Fibroblast of skin of left biceps (primary cell): Measurements from ENCODE around the gene CWC22.
"Not testable (repeated sequence)": the region's sequence is repeated elsewhere in the genome, so short reads cannot be mapped to it uniquely, and the experiment has no call there.

Experiments used
- DNase-seq, 2 experiments: peaks; one replicate each; pipeline ENCODE4 v3.0.0-alpha.2; 2013; ENCODE audit warnings: low read depth in 2 of 2

Gene CWC22

GRCh38 chr2:179951680-179952079 is 55.4 kb downstream of the CWC22 start:
- DNase-seq, result no peak

DNA sequence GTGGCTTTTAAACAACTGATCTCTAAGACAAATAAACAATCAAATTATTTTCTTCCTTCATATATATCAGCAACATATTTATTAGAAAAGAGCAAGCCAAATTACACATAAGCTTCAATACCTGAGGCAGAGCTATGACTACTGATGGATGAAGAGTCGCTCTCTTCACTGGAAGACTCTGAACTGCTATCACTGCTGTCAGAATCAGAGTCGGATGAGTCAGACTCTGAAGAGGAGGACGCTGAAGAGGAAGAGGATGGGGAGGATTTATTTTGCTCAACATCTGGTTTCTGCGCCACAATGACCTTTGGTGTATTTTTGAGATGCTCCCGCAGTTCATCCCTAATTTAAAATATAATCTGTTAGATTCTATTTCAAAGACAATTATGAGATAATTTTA is 56.7 kb downstream of the CWC22 start:
- DNase-seq, result no peak

GRCh38 chr2:179949438-179949837 is 57.7 kb downstream of the CWC22 start:
- DNase-seq, result no peak

GRCh38 chr2:179948058-179948457 is 59.0 kb downstream of the CWC22 start:
- DNase-seq, result no peak

DNA sequence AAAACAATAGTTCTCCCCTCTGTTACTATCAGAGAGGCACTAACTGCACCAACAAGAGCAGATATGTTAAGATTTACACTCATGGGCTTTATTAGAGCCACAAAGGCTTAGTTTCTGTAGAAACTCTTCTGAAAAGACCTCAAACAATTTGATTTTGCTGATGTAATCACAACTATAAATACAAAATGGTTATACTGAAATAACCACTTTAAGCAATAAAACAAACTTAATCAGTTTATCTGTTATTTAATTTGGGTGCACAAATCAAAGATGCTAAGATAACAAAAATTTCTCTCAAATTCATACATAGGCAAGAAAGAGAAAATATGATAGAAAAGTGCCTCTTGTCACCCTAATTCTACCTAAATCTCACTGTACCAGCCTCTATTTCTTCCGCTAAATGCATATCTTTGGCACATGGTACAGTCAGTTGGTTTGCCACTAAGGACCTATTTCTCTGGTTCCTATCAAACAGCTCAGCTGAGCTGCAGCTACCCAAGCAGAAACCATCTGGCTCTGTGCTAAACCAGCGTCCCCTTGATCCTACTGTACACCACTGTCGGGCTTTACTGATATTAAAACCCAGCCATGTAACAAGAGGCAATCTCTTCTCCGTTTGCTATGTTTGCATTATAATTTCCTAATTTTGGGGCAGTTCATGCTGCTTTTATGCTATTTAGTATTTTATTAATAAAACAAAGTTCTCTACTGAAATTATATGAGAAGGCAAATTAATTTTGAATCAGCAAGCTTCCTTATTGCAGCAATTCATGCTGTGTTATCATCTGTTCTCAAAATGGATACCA is 60.1 kb downstream of the CWC22 start:
- DNase-seq, result no peak

- no peak for DNase-seq
Observed at GRCh38 chr2:179946346-179946745, 60.8 kb downstream of the CWC22 start.

DNA sequence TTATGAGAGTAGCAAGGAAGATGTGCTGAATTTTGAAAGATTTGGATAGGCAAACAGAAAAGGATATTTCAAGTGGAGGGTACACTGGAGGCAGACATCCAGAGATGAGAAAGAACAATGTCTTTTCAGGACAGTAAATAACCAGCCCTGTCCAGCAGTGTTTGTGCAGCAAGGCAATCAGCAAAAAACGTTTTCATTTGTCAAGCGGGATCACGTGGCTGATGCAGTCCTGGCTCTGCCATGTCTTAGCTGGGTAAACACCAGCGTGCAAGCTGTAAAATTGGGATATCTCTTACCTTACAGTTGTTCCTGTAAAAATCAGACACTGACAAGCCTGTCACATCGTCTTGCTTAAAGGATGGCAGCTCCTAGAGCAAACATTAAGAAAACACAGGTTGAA is 67.8 kb downstream of the CWC22 start:
- no peak for DNase-seq

- DNase-seq, result no peak
Observed at GRCh38 chr2:179938026-179938425, 69.1 kb downstream of the CWC22 start.

- no peak for DNase-seq
Observed at GRCh38 chr2:179936654-179937053, 70.4 kb downstream of the CWC22 start.

DNA sequence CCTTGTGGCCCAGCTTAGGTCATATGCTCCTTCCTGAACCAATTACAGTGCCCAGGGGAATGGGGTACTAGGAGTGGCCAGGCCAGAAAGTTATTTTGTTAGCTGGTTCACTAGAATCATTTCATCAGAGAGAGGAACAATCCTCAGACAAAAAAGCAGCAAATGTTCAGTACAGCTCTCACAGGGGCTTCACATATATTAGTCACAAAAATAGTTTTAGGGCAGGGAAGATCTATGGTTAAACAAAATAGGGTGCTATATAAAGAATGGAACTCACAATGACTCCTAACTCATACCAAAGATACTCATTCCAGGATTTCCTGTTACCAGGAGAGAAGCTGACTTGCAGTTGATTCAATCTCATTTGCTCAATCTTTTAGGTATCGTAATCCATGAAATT is 71.0 kb downstream of the CWC22 start:
- DNase-seq, result no peak

GRCh38 chr2:179932786-179933185 is 74.3 kb downstream of the CWC22 start:
- no peak for DNase-seq

- no peak for DNase-seq
Observed at GRCh38 chr2:179931502-179931901, 75.6 kb downstream of the CWC22 start.

GRCh38 chr2:179929997-179930396 is 77.1 kb downstream of the CWC22 start:
- DNase-seq, result not testable (repeated sequence)

DNA sequence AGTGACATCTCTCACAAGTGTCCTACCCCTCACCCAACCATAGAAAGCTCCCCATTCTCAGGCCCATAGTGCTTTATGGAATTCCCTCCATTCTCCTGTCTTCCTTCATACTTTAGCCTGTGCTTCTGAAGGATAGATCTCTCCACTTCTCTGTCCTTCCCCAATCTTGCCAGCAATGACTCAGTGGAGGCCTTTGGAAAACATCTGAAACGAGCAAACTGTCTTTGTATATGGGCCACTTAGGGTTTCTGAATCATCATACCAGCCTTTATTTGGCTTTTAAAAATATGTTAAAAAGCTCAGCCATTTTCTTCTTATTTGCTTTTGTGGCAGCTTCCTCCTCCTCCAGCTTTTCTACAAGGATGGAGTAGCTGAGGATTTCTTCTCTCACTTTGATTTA is 80.1 kb downstream of the CWC22 start:
- no peak for DNase-seq

DNA sequence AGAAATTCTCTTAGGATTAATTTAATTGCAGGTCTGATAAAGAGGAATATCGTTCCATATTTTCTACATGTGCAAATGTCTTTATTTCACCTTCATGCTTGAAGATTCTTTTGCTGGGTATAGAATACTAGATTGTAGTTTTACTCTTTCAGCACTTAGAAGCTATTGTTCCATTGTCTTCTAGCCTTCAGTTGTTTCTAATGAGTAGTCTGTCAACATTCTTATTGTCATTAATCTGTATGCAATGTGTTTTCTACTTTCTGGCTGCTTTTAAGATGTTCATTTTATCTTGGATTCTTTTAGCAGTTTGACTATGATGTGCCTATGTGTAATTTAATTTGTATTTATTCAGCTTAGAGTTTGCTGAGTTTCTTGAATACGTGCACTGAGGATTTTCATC is 81.4 kb downstream of the CWC22 start:
- DNase-seq, result no peak

- DNase-seq, result peak; percentile 9 to 10
Observed at GRCh38 chr2:179917272-179917671, 89.8 kb downstream of the CWC22 start.

- DNase-seq, result no peak
Observed at GRCh38 chr2:179915395-179915992, 91.6 kb downstream of the CWC22 start.

DNA sequence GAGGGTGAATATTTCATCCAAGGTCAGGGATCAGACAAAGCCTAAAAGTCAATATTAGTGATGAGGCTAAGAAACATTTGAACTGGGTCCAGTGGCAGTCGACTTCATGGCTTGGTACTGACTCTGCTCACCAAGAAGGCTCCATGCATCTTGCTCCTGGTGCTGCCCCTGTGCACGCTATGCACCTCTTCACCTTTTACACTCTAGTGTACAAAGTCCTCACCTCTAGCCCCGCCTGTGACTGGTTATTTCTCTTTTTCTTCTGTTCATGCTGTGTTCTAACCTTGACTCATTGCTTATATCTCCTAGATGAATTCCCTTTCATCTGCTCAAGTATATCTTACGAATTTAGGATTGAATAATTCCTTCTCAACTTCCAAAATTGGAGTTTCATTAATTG is 93.3 kb downstream of the CWC22 start:
- DNase-seq, result no peak

DNA sequence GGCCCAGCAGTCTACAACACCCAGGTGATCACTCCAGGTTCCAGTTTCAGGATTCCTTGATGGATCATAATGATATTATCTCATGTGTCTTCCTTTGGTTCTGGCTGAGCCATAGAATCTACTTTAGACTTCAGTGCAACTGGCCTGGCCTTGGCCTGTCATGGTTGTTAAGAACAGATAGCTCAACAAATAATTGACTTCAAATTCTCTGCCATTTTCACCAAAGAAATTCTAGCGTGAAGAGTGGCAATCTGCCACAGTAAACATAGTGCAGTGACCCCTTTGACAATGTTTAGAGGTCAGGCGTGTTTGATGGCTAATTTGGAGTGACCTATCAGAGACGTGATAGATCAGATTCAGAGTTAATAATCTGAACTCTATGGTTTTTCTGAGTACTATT is 95.5 kb downstream of the CWC22 start:
- DNase-seq, result no peak

GRCh38 chr2:179910735-179911113 is 96.4 kb downstream of the CWC22 start:
- DNase-seq, result no peak

DNA sequence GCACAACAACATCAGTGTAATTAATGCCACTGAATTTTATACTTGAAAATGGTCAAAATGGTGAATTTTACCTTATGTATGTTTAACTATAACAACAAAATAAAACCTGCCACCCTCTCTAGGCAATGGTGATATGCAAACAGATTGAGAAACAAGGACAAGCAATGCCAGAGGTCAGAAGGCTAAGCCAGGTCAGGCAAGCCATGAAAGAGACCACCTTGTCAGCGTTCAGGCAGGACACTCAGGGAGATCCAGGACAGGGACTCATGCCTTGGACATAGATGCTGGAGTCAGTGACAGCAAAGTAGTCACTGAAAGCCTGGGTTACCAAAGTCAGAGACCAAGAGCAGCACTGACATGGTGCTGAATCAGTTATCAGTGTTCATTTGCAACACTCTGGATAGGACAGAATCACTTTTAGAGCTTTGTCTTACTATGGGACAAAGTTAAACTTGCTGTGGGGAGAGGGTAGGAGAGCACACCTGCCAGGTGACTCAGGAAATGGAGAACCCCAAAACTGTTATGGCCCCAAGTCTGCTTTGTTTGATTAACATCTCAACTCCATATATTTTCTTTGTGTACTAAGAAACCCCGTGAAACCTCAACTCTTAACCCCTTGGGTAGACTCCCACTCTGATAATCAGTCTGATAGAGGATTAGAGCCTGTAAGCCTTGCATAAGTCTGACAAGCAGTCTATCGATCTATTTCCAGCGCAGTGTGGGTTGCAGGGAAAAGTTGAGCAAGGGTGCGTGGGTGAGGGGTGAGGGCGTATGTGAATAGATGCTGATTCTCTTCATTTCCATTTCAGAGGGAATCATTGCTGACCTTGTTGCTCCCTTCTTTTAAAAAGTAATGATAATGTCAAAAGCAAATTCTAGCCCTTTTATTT is 97.0 kb downstream of the CWC22 start:
- DNase-seq, result no peak

- DNase-seq, result no peak
Observed at GRCh38 chr2:179900655-179901054, 106.4 kb downstream of the CWC22 start.

GRCh38 chr2:179899666-179900065 is 107.4 kb downstream of the CWC22 start:
- no peak for DNase-seq
